Measurements from ENCODE around the gene CDR2.
"Not testable (repeated sequence)": the region's sequence is repeated elsewhere in the genome, so short reads cannot be mapped to it uniquely, and the experiment has no call there.

CDR2 gene

DNA sequence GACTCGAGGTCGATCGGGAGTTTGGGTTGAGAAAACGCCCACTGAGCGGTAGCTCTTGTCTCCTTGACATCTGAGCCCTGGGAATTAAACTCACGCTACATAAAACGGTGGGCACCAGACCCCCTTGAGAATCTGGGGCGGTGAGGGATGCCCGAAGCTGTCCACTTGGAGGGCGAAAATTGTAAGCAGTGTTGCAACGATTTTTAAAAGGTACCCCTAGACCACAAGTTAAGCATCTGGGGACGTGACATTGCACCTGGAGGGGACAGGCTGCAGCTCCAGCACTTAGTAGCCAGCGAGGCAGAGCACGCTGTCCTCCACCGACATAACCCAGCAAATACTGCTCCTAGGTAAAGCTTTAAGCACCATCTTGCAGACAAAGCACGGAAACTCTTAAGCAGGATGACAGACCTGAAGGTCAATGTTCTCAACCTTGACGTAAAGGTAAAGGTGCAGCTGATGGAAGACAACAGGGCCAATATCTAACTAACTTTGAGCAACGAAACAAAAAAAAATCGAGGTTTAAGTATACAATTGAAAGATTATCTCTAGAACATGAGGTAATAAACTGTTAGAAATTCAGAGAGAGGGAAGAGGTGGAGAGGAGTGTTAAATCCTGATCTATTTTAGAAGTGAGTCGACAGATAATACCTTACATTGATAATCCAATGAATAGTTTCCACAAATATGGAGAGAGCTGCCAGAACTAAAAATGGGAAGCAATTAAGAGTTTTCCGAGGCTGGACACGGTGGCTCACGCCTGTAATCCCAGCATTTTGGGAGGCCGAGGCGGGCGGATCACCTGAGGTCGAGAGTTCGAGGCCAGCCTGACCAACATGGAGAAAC lies 921 bp upstream of the CDR2 start:
- DNase-seq: peak; percentile 17

DNA sequence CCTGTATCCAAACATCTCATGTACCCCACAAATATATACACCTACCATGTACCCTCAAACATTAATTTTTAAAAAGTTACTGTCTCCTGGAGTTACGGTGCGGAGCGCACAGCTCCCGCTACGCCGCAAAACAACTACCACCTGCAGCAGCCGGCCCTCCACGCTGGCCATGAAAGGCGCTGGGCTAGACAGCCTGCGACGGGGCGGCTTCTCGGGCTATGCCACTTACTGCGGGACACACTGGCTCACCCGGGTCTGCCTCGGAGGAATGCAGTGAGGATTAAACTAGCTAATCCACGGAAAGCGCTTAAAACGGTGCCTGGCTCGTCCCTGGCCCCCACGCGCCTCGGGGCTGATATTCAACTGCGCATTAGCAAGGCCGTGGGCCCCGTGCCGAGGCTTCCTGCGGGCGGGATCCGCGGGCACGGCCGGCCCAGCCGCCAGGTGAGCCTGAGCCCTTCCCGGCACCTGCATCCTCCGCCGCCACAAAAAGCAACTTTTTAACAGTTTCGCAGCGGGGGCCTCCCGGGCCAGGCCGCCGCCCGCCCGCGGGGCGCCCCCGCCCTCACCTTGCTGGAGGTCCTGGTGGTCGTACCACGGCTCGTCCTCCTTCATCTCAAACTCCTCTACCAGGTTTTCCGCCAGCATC lies 633 bp downstream of the CDR2 start:
- peak; percentile 46 for DNase-seq

DNA sequence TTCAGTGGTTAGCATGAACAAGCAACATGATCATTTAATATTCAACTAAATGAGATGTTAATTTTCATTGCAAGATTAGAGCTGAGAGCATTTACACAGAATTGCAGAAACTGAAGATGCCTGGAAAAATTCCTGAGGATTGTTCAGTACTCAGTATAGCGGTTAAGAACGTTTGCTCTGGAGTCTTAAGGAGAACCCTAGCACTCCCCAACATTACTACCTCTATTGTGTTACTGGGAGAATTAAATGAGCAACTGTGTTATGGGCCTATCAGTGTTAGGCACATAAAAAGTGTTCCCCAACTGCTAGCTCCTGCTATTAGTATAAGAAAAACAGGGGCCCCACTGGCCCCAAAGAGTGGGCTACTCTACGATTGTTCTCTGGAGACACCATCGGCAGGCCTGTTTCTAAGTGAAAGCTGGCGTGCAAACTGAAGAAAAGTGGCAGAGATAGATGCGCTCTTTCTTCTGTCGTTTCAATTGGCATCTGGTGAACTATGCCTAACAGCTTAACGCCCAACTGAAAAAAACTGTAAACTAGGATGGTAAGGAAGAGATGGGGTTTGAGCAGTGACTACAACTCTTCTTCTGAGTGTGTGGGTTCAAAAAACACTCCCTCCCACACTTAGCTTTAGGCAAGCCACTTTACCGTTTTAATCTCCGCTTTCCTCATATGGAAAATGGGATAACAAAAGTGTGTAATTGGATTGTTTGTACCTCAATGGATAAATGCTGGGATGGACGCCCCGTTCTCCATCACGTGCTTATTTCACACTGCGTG lies 1.3 kb downstream of the CDR2 start:
- DNase-seq: no peak

GRCh38 chr16:22370038-22370820 lies 4.2 kb downstream of the CDR2 start:
- no peak for DNase-seq

DNA sequence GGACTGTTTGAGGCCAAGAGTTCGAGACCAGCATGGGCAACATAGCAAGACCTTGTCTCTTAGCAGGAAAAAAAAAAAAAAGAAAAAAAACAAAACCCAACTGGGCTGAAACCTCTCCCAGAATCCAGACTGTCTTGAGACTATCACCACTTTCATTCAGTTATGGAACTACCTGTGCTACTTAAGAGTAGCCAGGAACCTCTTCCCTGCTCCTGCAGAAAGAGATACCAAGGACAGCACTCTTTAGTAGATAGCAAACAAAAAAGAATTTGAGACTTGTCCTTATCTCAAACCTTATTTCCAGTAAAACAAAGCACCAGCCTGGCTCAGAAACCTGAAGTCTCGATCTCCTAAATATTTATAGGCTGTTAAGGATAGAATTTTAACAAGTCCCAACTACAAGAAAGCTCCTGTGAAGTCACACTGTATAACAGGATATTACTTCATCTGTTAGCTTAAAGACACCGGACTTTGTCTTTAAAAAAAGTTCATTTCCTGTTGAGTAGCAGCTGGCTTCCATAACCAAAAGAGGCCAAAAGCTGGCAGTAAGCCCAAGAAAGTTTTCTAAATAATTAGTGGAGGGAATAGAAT lies 5.1 kb downstream of the CDR2 start:
- no peak for DNase-seq

DNA sequence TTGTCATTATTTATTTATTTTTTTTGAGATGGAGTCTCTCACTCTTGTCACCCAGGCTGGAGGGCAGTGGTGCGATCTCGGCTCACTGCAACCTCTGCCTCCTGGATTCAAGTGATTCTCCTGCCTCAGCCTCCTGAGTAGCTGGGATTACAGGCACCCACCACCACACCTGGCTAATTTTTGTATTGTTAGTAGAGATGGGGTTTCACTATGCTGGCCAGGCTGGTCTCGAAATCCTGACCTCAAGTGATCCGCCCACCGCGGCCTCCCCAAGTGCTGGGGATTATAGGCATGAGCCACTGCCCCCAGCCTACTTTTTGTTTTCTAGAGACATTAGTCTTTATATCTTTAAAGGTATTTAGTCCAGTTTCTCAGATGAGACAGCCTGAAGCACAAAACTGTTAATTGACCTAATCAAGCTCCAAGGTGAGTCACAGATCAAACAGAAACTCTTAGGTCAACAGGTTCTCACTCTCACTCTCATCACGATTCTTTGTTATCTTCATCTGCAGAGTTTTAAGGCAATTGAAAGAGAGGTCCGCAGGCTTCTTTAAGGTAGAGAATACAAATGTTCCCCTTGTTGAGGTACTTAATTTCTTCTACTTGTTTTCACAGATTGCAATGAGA lies 6.1 kb downstream of the CDR2 start:
- DNase-seq: not testable (repeated sequence)

DNA sequence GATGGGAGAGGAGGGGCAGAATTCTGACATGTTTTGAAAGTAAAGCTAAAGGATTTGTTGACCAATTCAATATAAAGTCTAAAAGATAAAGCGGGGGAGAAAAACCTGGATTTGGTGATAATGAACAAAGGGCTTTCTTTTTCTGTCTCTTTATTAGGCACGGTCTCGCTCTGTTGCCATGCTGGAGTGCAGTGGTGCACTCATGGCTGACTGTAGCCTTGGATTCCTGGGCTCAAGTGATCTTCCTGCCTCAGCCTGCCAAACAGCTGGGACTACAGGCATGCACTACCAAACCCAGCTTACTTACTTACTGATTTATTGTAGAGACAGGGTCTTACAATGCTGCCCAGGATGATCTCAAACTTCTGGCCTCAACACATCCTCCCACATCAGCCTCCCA lies 7.5 kb downstream of the CDR2 start:
- no peak for DNase-seq

GRCh38 chr16:22366371-22366770 lies 8.0 kb downstream of the CDR2 start:
- no peak for DNase-seq

DNA sequence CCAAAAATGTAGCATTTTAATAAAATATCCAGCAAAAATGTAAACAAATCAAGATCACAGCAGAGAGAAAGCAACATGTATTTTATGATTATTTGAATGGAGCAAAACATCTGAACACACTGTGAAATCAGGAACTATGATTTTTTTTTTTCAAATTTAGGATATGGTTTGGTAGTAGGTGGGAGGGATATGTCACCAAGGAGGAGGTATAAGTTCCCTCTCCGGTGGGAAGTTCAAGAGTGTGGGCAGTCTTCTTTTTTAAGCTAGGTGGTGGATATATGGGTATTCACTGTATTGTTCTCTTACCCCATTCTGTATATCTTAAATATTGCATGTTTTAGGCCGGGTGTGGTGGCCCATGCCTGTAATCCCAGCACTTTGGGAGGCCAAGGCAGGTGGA lies 10.2 kb downstream of the CDR2 start:
- no peak for DNase-seq

- no peak for DNase-seq
Observed at GRCh38 chr16:22360963-22361659, 13.3 kb downstream of the CDR2 start.

- no peak for DNase-seq
Observed at GRCh38 chr16:22359679-22360078, 14.7 kb downstream of the CDR2 start.

GRCh38 chr16:22358000-22358399 lies 16.4 kb downstream of the CDR2 start:
- no peak for DNase-seq

GRCh38 chr16:22357635-22357971 lies 16.8 kb downstream of the CDR2 start:
- DNase-seq: no peak

GRCh38 chr16:22356930-22357634 lies 17.3 kb downstream of the CDR2 start:
- no peak for DNase-seq

GRCh38 chr16:22355487-22355908 lies 18.9 kb downstream of the CDR2 start:
- no peak for DNase-seq

DNA sequence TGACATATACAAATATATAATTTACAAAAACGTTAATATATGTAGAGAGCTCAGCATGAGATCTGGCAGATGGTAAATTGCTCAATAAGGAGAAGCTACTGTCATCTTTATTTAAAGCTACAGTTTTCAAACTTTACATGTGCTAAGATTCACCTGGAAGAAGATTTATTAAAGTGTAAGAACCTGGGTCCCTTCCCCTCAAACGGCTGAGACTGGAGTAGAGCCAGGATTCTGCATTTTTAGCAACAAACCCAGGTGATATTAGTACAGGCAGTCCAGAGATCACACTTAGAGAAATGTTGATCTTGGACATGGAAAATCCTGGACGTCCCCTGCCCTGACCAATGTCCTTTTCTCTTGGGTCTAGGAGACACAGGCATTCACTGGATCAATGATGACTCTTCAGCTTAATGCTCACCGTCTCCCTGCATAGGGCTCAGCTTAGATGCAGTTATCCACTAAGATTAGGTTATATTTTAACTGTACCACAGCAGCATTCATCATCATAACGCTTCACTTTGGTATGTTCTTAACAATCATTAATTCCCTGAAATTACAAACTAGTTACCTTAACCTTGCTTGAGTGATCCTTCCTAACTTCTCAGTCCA lies 20.4 kb downstream of the CDR2 start:
- DNase-seq: no peak

DNA sequence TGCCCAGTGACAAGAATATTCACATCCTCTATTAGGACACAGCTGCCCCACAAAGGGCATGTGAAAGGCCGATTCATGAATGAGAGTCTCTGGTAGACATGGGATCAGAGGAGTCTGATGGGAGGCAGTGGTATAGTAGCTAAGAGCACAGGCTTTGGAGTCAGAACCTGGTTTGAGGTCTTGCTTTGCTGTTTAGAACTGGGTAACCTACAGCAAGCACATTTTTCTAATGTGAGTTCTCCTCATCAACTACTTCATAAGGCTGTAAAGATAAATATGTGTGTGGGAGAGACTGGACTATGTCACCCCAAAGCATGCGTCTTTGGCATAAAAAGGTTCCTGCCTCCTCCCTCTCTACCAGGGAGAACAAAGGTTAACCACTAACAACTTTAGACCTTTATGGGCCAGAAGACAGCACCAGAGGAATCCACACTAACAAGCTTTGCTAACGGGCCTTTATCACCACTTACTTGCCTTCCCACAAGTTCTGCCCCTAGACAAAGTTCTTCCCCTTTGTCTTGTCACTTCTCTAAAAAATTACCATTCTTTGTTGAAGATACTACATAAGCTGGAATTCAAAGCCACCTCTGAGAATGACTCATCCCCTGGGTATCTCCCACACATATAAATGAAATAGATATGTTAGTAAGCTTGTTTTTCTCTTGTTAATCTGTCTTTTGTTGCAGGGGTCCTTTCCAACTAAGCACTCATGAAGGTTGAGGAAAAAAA lies 21.1 kb downstream of the CDR2 start:
- no peak for DNase-seq

DNA sequence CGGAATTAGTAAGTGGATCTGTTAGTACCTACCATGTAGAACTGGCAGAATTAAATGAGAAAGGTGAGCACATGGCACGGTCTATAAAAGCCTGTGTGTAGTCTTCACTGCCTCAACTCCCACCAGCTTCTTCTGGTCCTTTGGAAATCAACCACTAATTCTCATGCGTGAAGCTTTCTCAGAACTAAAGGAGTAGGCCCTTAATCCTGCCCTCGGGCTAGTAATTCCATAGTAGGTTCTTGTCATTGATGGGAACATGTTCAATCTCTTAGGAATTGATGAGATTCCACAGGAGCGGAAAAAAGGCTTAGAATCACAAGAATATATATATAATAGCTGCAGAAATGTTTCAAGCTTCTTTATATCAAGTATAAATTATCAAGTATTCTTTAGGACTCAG lies 21.7 kb downstream of the CDR2 start:
- DNase-seq: no peak

DNA sequence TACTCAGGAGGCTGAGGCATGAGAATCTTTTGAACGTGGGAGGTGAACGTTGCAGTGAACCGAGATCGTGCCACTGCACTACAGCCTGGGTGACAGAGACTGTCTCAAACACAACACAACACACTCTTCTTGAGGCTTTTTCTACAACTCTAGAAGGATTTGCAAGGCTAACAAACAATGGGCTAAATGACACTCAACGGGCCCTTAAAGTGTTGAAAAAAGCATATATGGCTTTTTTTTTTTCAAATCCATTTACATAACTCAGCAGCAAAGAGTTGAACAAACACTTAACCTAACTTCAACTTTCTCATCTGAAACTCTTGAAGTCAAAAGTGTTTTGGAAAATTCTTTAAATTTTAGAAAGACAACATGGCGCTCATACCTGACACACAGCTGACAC lies 22.3 kb downstream of the CDR2 start:
- DNase-seq: no peak

DNA sequence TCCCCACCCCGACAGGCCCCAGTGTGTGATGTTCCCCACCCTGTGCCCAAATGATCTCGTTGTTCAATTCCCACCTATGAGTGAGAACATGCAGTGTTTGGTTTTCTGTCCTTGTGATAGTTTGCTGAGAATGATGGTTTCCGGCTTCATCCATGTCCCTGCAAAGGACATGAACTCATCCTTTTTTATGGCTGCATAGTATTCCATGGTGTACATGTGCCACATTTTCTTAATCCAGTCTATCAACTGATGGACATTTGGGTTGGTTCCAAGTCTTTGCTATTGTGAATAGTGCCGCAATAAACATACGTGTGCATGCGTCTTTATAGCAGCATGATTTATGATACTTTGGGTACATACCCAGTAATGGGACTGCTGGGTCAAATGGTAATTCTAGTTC lies 23.4 kb downstream of the CDR2 start:
- DNase-seq: not testable (repeated sequence)

Data from NCI-H345 (cell line).